Activated T-cell treated with anti-CD3 and anti-CD28 coated beads for 48 hours (primary cell): ENCODE data around the gene ALDH4A1.

ENCODE experiments used
- DNase-seq: peaks from one replicate; pipeline ENCODE4 v3.0.0-alpha.2; 2020; ENCODE audit warnings: low read depth

The ALDH4A1 gene

GRCh38 chr1:18939398-18940302 lies 37.3 kb upstream of the ALDH4A1 start:
- DNase-seq, result no peak

GRCh38 chr1:18938707-18939070 lies 36.3 kb upstream of the ALDH4A1 start:
- no peak for DNase-seq

- DNase-seq, result no peak
Measured at GRCh38 chr1:18938008-18938706, 35.8 kb upstream of the ALDH4A1 start.

- no peak for DNase-seq
Measured at GRCh38 chr1:18937539-18937938, 35.2 kb upstream of the ALDH4A1 start.

GRCh38 chr1:18936814-18937481 lies 34.6 kb upstream of the ALDH4A1 start:
- no peak for DNase-seq

- no peak for DNase-seq
Measured at GRCh38 chr1:18936471-18936813, 34.1 kb upstream of the ALDH4A1 start.

- no peak for DNase-seq
Measured at GRCh38 chr1:18934205-18935000, 32.0 kb upstream of the ALDH4A1 start.

- DNase-seq, result no peak
Measured at GRCh38 chr1:18932879-18933278, 30.5 kb upstream of the ALDH4A1 start.

GRCh38 chr1:18932387-18932786 lies 30.0 kb upstream of the ALDH4A1 start:
- no peak for DNase-seq

- DNase-seq, result no peak
Measured at GRCh38 chr1:18931730-18932129, 29.4 kb upstream of the ALDH4A1 start.

GRCh38 chr1:18929686-18930085 lies 27.3 kb upstream of the ALDH4A1 start:
- DNase-seq, result no peak

GRCh38 chr1:18928985-18929384 lies 26.6 kb upstream of the ALDH4A1 start:
- no peak for DNase-seq

- no peak for DNase-seq
Measured at GRCh38 chr1:18928406-18928805, 26.1 kb upstream of the ALDH4A1 start.

GRCh38 chr1:18927654-18928272 lies 25.4 kb upstream of the ALDH4A1 start:
- DNase-seq, result peak; percentile 40

GRCh38 chr1:18927082-18927653 lies 24.8 kb upstream of the ALDH4A1 start:
- DNase-seq, result no peak

- DNase-seq, result peak; percentile 80
Measured at GRCh38 chr1:18926315-18927081, 24.1 kb upstream of the ALDH4A1 start.

GRCh38 chr1:18925279-18925678 lies 22.9 kb upstream of the ALDH4A1 start:
- DNase-seq, result no peak

- no peak for DNase-seq
Measured at GRCh38 chr1:18924221-18924691, 21.9 kb upstream of the ALDH4A1 start.

GRCh38 chr1:18923756-18924211 lies 21.4 kb upstream of the ALDH4A1 start:
- DNase-seq, result no peak
